Activated T-cell treated with anti-CD3 and anti-CD28 coated beads, Interleukin-2, amount 50 U/mL, for 4 hours (primary cell): ENCODE results near the gene GALP. TPM values are rescaled to one million over a fixed set of nuclear protein-coding genes. Genes with fewer than 3 reads are reported as not detected.
"Not testable (repeated sequence)": the region's sequence is repeated elsewhere in the genome, so short reads cannot be mapped to it uniquely, and the experiment has no call there.

ENCODE experiments used
- ATAC-seq, 2 donors: fragments of 200-7000 bp; cut with Tn5 transposase; one replicate each; pipeline ENCODE4 v1.10.0; 2021
- DNase-seq: peaks from one replicate; pipeline ENCODE4 v3.0.0-alpha.2; 2020
- H3K27me3 Mint-ChIP-seq: one replicate; pipeline ENCODE4 v1.8.0; 2021; ENCODE audit warnings: low read depth, mixed read lengths
- H3K36me3 Mint-ChIP-seq: one replicate; pipeline ENCODE4 v1.8.0; 2022; ENCODE audit warnings: mixed read lengths; ENCODE audit not compliant: insufficient read depth
- H3K4me1 Mint-ChIP-seq: one replicate; pipeline ENCODE4 v1.8.0; 2021; ENCODE audit warnings: low read depth, mixed read lengths
- H3K4me3 Mint-ChIP-seq: one replicate; pipeline ENCODE4 v1.8.0; 2021; ENCODE audit warnings: mild to moderate bottlenecking, moderate library complexity, mixed read lengths
- H3K9me3 Mint-ChIP-seq: one replicate; pipeline ENCODE4 v1.8.0; 2021; ENCODE audit warnings: mixed read lengths
- total RNA-seq, 3 donors: library from RNA; stranded (reverse); gene quantifications; one replicate each; pipeline ENCODE4 v1.2.1, GENCODE V29; 2021

The GALP gene
- total RNA-seq, result not detected

GRCh38 chr19:56175861-56176307 is at the start of gene GALP:
Gene GALP (plus strand): TSS chr19:56176008. CDS start chr19:56177109, 1,101 bp downstream.
- not testable (repeated sequence) for ATAC-seq, H3K36me3 Mint-ChIP-seq, H3K4me1 Mint-ChIP-seq, H3K27me3 Mint-ChIP-seq, DNase-seq, H3K9me3 Mint-ChIP-seq, H3K4me3 Mint-ChIP-seq

GRCh38 chr19:56126983-56127780 is 48.6 kb upstream of the GALP start:
- DNase-seq (no peak), ATAC-seq (no peak)
- H3K9me3 Mint-ChIP-seq, result no peaks in the 10 kb centered on the region
- peaks cover 16% of the 10 kb centered on the region for H3K4me1 Mint-ChIP-seq
- no peaks in the 10 kb centered on the region for H3K27me3 Mint-ChIP-seq
- no peak overlapping the region for H3K4me3 Mint-ChIP-seq
- H3K36me3 Mint-ChIP-seq, result no peaks in the 10 kb centered on the region

GRCh38 chr19:56130006-56130405 is 45.8 kb upstream of the GALP start:
- no peaks in the 10 kb centered on the region for H3K9me3 Mint-ChIP-seq
- no peak for ATAC-seq
- DNase-seq, result no peak
- peaks cover 2% of the 10 kb centered on the region for H3K4me1 Mint-ChIP-seq
- H3K36me3 Mint-ChIP-seq, result no peaks in the 10 kb centered on the region
- peaks cover 2% of the 10 kb centered on the region for H3K27me3 Mint-ChIP-seq
- H3K4me3 Mint-ChIP-seq, result no peak overlapping the region

GRCh38 chr19:56131651-56132050 is 44.2 kb upstream of the GALP start:
- DNase-seq (no peak), ATAC-seq (no peak)
- Mint-ChIP-seq H3K4me1 (no peaks in the 10 kb centered on the region), H3K36me3 (no peaks in the 10 kb centered on the region), H3K9me3 (no peaks in the 10 kb centered on the region), H3K4me3 (no peak overlapping the region), H3K27me3 (peaks cover 2% of the 10 kb centered on the region)

GRCh38 chr19:56132316-56132822 is 43.4 kb upstream of the GALP start:
- no peak overlapping the region for H3K4me3 Mint-ChIP-seq
- no peak for DNase-seq
- no peaks in the 10 kb centered on the region for H3K9me3 Mint-ChIP-seq
- no peaks in the 10 kb centered on the region for H3K36me3 Mint-ChIP-seq
- ATAC-seq, result no peak
- no peaks in the 10 kb centered on the region for H3K4me1 Mint-ChIP-seq
- peaks cover 2% of the 10 kb centered on the region for H3K27me3 Mint-ChIP-seq

GRCh38 chr19:56133858-56134653 is 41.8 kb upstream of the GALP start:
- Mint-ChIP-seq H3K4me1 (peaks cover 1% of the 10 kb centered on the region), H3K4me3 (no peak overlapping the region), H3K9me3 (no peaks in the 10 kb centered on the region), H3K36me3 (no peaks in the 10 kb centered on the region), H3K27me3 (peaks cover 2% of the 10 kb centered on the region)
- ATAC-seq (no peak), DNase-seq (no peak)

- no peaks in the 10 kb centered on the region for H3K36me3 Mint-ChIP-seq
- no peak for ATAC-seq
- no peak for DNase-seq
- peaks cover 4% of the 10 kb centered on the region for H3K4me1 Mint-ChIP-seq
- no peak overlapping the region for H3K4me3 Mint-ChIP-seq
- no peaks in the 10 kb centered on the region for H3K9me3 Mint-ChIP-seq
- peaks cover 2% of the 10 kb centered on the region for H3K27me3 Mint-ChIP-seq
Measured at GRCh38 chr19:56134654-56134921, 41.2 kb upstream of the GALP start.

GRCh38 chr19:56136362-56136761 is 39.4 kb upstream of the GALP start:
- peaks cover 2% of the 10 kb centered on the region for H3K27me3 Mint-ChIP-seq
- H3K36me3 Mint-ChIP-seq, result no peaks in the 10 kb centered on the region
- no peak for ATAC-seq
- no peaks in the 10 kb centered on the region for H3K9me3 Mint-ChIP-seq
- H3K4me3 Mint-ChIP-seq, result no peak overlapping the region
- no peak for DNase-seq
- peaks cover 15% of the 10 kb centered on the region for H3K4me1 Mint-ChIP-seq

- peaks cover 21% of the 10 kb centered on the region for H3K4me1 Mint-ChIP-seq
- ATAC-seq (no peak), DNase-seq (no peak)
- H3K4me3 Mint-ChIP-seq, result no peak overlapping the region
- peaks cover under 1% of the 10 kb centered on the region for H3K27me3 Mint-ChIP-seq
- no peaks in the 10 kb centered on the region for H3K9me3 Mint-ChIP-seq
- no peaks in the 10 kb centered on the region for H3K36me3 Mint-ChIP-seq
Measured at GRCh38 chr19:56137405-56137804, 38.4 kb upstream of the GALP start.

- no peaks in the 10 kb centered on the region for H3K9me3 Mint-ChIP-seq
- no peak overlapping the region for H3K4me3 Mint-ChIP-seq
- DNase-seq (no peak), ATAC-seq (no peak)
- H3K36me3 Mint-ChIP-seq, result no peaks in the 10 kb centered on the region
- no peaks in the 10 kb centered on the region for H3K27me3 Mint-ChIP-seq
- H3K4me1 Mint-ChIP-seq, result peaks cover 21% of the 10 kb centered on the region
Measured at GRCh38 chr19:56138069-56138468, 37.7 kb upstream of the GALP start.

- ATAC-seq (no peak), DNase-seq (no peak)
- no peaks in the 10 kb centered on the region for H3K36me3 Mint-ChIP-seq
- no peaks in the 10 kb centered on the region for H3K9me3 Mint-ChIP-seq
- peaks cover 30% of the 10 kb centered on the region for H3K4me1 Mint-ChIP-seq
- peak overlapping the region; percentile 87 for H3K4me3 Mint-ChIP-seq
- H3K27me3 Mint-ChIP-seq, result no peaks in the 10 kb centered on the region
Measured at GRCh38 chr19:56139847-56140582, 35.8 kb upstream of the GALP start.

GRCh38 chr19:56140583-56141416 is 35.0 kb upstream of the GALP start, which contains the start of gene ZNF444:
Gene ZNF444 (plus strand): TSS chr19:56141287. CDS start chr19:56146912, 5,625 bp downstream.
- peak; percentile 91 to 92 for ATAC-seq
- H3K9me3 Mint-ChIP-seq, result no peaks in the 10 kb centered on the region
- peak within 1 kb of the TSS; percentile 87 for H3K4me3 Mint-ChIP-seq
- H3K27me3 Mint-ChIP-seq, result no peaks in the 10 kb centered on the region
- peaks cover 30% of the 10 kb centered on the region for H3K4me1 Mint-ChIP-seq
- no peaks in the 10 kb centered on the region for H3K36me3 Mint-ChIP-seq
- peak; percentile 99 for DNase-seq

- peak; percentile 19 for DNase-seq
Measured at GRCh38 chr19:56141417-56141993, 34.3 kb upstream of the GALP start.

More at GRCh38 chr19:56141417-56141993, 34.3 kb upstream of the GALP start:
- Mint-ChIP-seq H3K4me1 (peaks cover 30% of the 10 kb centered on the region), H3K36me3 (no peaks in the 10 kb centered on the region), H3K4me3 (peak overlapping the region; percentile 87), H3K9me3 (no peaks in the 10 kb centered on the region), H3K27me3 (no peaks in the 10 kb centered on the region)
- ATAC-seq, result no peak
